ENCODE results near the gene ABTB1. TPM values are rescaled to one million over a fixed set of nuclear protein-coding genes. Genes with fewer than 3 reads are reported as not detected.

Gene ABTB1
- total RNA-seq, 1 donor from 2014 or later, result 14.9 TPM

- no peak for TF ChIP-seq CTCF (conservative IDR thresholded peaks at IDR 0.05; ENCODE audit: low read depth, low read length)
- DNase-seq (ENCODE audit: low read depth), result no peak
- H3K4me3 ChIP-seq (ENCODE audit: low read depth, low read length), result no peak overlapping the region
Measured at GRCh38 chr3:127711896-127712295, 39.1 kb downstream of the ABTB1 start.

- H3K4me3 ChIP-seq (ENCODE audit: low read depth, low read length), result no peak overlapping the region
- DNase-seq (ENCODE audit: low read depth), result no peak
- TF ChIP-seq CTCF (conservative IDR thresholded peaks at IDR 0.05; ENCODE audit: low read depth, low read length), result no peak
Measured at GRCh38 chr3:127712461-127712860, 39.7 kb downstream of the ABTB1 start.

GRCh38 chr3:127712881-127713771 lies 40.4 kb downstream of the ABTB1 start:
- no peak for TF ChIP-seq CTCF (conservative IDR thresholded peaks at IDR 0.05; ENCODE audit: low read depth, low read length)
- no peak for DNase-seq (ENCODE audit: low read depth)
- H3K4me3 ChIP-seq (ENCODE audit: low read depth, low read length), result no peak overlapping the region

GRCh38 chr3:127714125-127714571 lies 41.4 kb downstream of the ABTB1 start:
- TF ChIP-seq CTCF (conservative IDR thresholded peaks at IDR 0.05; ENCODE audit: low read depth, low read length), result no peak
- no peak overlapping the region for H3K4me3 ChIP-seq (ENCODE audit: low read depth, low read length)
- DNase-seq (ENCODE audit: low read depth), result no peak

- no peak for DNase-seq (ENCODE audit: low read depth)
- no peak overlapping the region for H3K4me3 ChIP-seq (ENCODE audit: low read depth, low read length)
- no peak for TF ChIP-seq CTCF (conservative IDR thresholded peaks at IDR 0.05; ENCODE audit: low read depth, low read length)
Measured at GRCh38 chr3:127714866-127715265, 42.1 kb downstream of the ABTB1 start.

GRCh38 chr3:127715532-127715931 lies 42.8 kb downstream of the ABTB1 start:
- H3K4me3 ChIP-seq (ENCODE audit: low read depth, low read length), result no peak overlapping the region
- DNase-seq (ENCODE audit: low read depth), result no peak
- no peak for TF ChIP-seq CTCF (conservative IDR thresholded peaks at IDR 0.05; ENCODE audit: low read depth, low read length)

GRCh38 chr3:127716384-127716783 lies 43.6 kb downstream of the ABTB1 start:
- no peak overlapping the region for H3K4me3 ChIP-seq (ENCODE audit: low read depth, low read length)
- TF ChIP-seq CTCF (conservative IDR thresholded peaks at IDR 0.05; ENCODE audit: low read depth, low read length), result no peak
- DNase-seq (ENCODE audit: low read depth), result no peak

Measured in epithelial cell of proximal tubule (primary cell).